NOMO-1 treated with dmso at 0.1 percent for 144 hours (cell line): Measurements from ENCODE around the gene KLHL13.
"Not testable (repeated sequence)": the region's sequence is repeated elsewhere in the genome, so short reads cannot be mapped to it uniquely, and the experiment has no call there.

ENCODE experiments used
- DNase-seq: peaks from one replicate; lab custom pipeline; 2025; ENCODE audit not compliant: unreplicated experiment; lab: John Stamatoyannopoulos, UW

Gene KLHL13

DNA sequence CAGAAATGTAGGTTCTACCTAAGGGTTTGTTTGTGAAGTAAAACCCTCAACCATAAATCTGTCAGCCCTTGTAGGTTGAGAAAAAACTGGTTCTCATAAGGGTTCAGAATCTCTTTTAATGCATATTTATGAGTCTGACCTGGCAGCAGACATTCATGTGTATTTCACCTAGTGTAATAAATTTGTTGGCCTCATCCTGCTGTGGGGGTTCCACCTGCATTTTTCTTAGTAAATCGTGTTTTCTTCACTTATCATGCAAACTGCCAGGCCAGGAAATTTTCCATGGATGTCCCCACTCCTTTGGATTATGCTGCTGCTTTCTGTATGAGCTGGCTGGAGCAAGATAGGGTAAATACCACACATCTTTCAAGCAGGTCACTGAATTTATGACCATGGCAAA is 42.4 kb downstream of the KLHL13 start:
- DNase-seq, result no peak

DNA sequence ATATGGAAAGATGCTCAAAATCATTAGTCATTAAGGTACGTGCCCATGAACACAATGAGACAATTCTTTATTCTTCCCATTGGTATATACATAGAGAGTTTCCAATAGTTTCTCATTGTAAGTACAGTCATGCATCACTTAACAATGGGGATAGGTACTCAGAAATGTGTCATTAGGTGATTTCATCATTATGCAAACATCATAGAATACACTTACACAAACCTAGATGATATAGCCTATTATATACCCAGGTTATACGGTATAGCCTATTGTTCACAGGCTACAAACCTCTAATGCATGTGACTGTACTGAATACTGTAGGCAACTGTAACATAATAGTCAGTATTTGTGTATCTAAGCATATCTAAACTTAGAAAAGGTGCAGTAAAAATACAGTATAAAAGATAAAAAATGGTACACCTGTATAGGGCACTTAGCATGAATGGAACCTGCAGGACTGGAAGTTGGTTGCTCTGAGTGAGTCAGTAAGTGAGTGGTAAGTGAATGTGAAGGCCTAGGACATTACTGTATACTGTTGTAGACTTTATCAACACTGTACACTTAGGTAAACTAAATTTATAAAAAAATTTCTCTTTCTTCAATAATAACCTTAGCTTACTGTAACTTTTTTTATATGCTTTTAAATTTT is 49.6 kb downstream of the KLHL13 start:
- no peak for DNase-seq

DNA sequence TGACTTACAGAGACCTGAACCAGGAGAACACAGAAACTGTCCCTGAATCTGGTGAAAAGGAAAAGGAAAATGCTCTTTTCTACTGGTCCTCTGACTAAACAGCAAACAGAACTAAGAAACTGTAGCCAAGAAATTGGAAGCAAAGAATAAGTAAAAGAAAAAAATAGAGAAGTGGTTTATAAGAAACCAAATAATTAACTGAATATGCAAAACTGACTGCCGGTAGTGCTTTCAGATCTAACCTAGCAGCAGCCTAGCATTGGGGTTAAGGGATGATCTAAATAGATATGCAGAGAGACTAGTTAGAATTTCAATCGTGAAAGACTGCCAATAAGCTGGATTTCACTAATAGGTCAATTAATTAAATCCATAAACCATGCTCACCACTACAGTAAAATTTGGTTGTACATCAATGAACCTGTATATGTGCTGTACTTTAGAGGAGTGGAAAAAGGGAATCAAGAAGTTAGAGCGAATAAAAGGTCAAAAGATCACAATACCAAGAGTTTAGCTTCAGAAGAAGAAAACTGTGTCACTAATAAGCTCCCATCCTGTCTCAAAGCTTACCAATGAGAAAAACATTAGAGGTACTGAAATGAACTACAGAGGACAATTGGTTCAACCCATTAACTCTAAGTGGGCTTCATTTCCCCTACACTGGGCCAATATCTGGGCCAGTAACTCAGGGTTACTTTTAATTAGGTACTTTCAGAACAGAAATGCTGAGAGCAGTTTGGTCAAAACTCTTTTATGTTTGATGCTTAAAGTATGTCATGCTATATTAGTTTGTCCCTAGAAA is 53.6 kb downstream of the KLHL13 start:
- DNase-seq, result no peak

DNA sequence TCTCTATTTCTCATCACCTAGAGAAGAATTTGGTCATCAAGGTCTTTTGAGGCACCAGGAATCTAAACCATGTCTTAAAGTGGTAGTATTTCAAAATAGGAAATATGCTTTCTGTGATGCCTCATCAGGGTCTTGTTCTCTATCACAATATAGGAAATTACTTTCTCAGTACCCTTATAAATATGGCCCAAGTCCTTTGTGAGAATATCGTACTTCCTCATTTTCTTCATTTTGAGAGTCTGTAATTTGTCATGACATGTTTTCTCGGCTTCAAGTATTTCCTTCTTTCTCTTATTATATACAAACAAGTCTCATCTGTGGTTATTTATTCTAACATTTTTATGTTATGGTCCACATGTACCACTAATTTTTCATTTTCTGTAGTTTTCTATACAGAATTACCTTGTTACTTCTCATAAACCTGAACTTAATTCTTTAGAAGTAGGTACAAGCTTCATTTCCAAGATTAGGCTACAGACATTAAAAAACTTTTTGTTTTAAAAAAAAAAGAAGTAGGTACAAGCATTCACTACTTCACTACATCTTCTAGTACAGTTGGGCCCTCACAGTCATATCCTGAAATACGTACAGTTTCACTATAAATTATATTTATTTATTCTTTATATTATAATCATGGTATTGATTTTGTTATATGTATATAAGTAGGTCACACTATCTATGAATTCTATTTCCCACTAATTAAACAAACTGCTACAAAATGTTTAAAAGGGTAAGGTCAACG is 54.4 kb downstream of the KLHL13 start:
- no peak for DNase-seq

DNA sequence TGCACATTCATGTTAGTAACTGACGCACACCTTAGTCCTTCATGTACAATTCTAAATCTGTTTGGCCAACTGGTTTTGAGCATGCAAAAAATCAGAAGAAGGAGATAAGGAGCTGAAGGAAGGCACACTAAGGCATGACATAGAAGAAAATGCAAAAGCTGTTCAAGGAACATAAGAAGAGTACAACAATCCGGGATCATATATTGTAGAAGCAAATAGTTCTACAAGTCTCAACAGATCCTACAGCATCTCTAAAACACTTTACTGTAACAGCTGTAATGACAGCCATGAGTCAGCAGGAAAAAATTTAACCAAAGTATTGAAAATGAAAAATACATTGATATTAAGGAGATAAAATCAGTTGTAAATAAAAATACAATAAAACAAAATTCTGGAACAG is 57.7 kb downstream of the KLHL13 start:
- DNase-seq, result no peak

DNA sequence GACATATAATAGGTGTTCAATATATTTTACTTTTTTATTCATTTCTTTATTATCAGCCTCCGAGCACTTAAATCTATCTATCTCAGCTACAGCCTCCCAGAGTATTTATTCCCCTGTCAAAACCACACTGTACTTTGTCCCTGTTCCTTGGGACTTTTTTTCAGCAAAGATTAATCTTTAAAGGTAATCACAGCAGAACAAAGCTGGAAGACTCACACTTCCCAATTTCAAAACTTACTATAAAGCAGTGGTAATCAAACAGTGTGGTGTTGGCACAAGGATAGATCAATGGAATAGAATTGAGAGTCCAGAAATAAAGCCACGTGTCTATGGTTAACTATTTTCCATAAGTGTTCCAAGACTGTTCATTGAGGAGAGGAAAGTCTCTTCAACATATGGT is 59.7 kb downstream of the KLHL13 start:
- DNase-seq, result no peak

DNA sequence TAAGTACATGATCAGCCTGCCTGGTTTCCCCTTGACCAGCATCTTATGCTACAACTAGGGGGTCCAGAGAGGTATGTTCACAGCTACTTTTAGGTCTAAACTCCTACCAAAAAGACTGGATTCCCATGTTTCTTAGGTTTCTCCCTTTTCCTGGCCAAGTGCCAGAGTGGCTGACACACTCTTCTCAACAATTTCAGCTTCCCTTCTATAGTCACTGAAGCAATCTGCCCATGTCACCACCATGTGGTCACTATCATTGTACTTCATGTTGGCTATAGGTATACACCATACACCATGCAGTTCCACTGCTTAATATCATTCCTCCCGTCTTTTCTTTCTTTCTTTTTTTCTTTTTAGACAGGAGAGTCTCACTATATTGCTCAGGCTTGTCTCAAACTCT is 66.9 kb downstream of the KLHL13 start:
- DNase-seq, result no peak

DNA sequence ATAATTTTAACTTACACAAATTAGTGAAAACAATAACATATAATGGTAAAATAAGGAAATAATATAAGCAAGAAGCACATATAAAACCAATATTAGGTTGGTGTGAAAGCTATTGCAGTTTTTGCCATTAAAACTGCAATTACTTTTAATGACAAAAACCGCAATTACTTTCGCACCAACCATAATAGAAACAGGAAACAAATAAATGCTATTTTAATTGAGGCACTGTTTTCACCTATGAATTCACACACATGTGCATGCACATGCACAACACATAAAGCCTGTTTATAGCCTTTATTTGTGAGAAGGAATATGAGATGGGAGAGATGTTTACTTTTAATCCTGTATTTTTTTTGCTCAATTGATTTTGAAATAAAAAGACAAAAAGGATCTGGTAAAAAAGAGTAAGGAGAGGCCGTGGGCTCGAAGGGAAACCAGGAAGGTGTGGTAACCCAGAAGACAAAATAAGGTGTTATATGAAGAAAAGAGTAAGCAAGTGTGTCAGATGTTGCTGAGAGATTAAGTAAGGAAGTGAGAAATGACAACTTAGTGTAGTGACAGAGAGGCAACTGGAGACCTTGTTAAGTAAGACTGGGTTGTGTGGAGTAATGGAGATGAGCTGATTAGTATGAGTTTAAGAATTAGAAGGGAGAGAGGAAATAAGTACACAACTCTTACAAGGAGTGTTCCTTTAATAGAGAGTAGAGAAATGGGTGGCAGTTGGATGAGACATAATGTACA is 69.0 kb downstream of the KLHL13 start:
- no peak for DNase-seq

DNA sequence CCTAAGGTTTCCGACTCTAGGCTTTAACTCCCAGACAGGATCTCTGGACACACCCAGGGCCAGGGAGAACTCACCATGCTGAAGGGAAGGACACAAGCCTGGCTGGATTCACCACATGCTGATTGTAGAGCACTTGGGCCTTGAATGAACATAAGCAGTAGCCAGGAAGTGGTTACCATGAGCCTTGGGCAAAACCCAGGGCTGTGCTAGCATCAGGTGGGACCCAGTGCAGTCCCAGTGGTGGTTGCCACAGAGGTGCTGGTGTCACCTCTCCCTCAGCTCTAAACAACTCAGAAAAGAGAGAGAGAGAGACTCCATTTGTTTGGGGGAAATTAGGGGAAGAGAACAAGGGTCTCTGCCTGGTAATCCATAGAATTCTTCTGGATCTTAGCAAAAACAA is 77.0 kb downstream of the KLHL13 start:
- DNase-seq, result no peak

DNA sequence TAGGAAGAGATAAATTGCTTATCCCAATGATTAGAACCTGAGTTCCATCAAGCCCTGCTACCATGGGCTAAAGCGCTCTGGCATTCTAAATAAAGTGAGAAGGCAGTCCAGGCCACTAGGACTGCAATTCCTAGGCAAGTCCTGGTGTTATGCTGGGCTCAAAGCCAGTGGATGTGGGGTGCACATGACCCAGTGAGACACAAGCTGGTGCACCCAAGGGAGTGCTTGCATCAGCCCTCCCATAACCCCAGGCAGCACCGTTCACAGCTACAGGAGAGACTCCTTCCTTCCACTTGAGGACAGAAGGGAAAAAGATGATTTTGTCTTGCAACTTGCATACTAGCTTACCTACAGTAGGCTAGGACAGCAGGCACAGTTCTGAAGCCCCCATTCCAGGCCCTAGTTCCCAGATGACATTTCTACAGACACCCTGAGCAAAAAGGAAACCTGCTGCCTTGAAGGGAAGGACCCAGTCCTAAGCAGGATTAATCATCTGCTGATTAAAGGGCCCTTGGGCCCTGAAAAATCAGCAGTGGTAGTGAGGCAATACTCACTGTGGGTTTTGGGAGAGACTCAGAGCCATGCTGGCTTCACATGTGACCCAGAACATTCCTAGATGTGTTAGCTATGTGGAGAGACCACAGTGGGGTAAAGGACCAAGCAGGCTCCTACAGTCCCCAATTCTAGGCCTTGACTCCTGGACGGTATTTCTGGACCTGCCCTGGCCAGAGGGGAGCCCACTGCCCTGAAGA is 77.8 kb downstream of the KLHL13 start:
- DNase-seq, result no peak

DNA sequence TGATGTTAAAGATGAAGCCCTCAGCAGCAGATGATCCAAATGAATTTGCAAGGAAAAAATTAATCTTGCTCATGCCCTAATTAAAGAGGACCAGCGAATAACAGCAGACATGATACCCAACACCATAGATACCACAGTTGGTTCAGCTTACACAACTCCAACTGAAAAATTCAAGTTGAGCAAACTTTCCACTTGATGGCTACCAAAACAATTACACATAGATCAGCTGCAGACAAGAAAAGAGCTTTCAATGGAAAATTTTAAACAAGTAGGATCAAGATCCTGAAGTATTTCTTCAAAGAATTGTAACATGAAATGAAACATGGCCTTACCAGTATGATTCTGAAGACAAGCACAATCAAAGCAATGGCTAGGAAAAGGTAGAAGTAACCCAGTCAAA is 90.0 kb downstream of the KLHL13 start:
- no peak for DNase-seq

DNA sequence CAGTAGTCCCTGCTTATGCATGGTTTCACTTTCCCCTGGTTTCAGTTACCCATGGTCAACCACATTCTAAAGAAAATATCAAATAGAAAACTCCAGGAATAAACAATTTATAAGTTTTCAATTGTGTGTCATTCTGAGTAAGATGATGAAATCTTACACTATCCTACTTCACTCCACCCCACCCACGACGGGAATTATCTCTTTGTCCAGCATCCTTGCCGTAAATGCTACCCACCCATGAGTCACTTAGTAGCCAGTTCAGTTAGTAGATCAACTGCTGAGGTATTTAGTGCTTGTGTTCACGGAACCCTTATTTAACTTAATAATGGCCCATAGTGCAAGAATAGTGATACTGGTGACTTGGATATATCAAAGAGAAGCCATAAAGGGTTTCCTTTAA is 91.4 kb downstream of the KLHL13 start:
- DNase-seq, result no peak

DNA sequence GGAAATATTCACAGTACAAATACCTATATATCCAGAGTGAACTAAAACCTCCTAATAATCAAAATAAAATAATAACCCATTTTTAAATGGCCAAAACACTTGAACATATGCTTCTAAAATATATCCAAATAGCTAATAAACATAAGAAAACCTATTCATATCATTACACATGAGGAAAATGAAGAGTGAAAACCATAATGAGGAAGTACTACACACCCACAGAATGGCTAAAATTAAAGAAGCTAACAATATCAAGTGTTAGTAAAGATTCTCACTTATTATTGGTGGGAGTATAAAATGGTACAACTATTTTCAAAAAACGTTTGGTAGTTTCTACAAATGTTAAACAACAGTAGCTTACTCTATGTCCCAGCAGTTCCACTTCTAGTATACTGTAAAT is 92.1 kb downstream of the KLHL13 start:
- no peak for DNase-seq

DNA sequence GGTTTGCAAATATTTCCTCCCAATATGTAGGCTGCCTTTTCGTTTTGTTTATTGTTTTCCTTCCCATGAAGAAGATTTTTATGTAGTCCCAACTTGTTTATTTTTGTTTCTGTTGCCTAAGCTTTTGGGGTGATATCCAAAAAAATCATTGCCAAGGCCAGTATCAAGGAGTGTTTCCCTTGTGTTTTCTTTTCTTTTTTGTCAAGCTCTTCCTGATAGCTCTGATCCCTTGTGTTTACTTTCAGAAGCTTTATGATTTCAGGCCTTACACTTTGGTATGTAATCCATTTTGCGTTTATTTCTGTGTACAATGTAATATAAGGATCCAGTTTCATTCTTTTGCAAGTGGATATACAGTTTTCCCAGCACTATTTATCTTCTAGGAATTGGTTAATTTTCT is 93.9 kb downstream of the KLHL13 start:
- DNase-seq, result no peak

DNA sequence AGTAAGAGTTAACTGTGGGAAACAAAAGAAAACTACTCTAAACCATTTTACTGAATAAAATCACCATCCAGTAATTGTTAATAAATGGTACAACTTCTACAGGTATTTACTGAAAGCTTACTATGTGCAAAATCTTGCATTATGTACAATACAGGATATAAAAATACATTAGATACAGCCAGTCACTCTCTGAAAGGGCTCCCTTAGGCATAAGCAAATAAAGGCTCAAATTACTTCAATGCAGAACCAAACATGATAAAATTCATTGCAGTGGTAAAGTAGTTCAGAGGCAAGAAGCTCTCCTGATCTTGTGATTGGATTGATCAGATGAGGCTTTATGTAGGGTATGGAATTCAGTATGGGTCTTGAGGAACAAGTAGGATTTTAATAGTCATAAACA is 100.2 kb downstream of the KLHL13 start:
- DNase-seq, result no peak

DNA sequence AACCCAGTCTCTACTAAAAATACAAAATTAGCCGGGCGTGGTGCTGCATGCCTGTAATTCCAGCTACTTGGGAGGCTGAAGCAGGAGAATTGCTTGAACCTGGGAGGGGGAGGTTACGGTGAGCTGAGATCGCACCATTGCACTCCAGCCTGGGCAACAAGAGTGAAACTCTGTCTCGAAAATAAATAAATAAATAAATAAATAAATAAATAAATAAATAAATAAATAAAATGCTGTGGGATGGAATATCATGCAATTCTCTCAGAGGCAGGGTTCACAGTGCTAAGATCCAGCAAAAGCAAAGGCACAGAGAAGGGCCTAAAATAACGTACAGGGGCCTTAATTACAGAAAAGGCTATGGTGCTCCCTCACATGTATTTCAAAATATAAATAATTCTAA is 114.2 kb downstream of the KLHL13 start:
- DNase-seq, result not testable (repeated sequence)

DNA sequence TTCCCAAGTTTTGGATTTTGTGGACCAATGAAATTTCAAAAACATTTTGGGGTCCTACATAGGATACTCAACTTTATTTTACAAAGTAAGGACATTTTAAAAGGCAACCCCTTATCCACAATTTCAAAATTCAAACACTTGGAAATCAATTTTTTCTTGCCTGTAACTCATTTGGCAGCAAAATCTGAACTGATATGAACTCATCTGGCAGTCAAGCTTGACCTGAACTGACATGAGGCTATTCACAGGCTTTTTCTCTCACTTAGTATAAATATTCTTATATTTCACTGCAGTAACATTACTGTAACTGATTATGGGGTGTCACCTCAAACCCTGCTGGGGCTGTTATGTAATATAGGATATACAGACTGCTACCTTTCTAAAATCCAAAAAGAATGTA is 116.1 kb downstream of the KLHL13 start:
- no peak for DNase-seq

DNA sequence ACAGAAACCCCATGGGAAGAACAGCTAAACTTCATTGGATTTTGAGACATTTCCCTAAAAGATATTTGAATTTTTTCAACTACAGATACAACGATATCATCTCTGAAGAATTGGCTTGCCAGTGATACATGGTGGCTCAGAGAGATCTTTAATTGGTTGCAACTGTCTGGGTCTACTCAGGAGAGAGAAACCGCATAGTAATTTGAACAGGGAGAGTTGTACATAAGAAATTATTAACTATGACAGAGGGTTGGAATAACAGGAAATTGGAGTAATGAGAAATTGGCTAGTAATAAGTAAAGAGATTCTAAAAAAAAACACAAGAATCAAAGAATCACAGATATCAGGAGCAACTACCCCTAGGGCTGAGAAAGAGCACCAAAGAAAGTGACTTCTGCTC is 118.4 kb downstream of the KLHL13 start:
- no peak for DNase-seq

DNA sequence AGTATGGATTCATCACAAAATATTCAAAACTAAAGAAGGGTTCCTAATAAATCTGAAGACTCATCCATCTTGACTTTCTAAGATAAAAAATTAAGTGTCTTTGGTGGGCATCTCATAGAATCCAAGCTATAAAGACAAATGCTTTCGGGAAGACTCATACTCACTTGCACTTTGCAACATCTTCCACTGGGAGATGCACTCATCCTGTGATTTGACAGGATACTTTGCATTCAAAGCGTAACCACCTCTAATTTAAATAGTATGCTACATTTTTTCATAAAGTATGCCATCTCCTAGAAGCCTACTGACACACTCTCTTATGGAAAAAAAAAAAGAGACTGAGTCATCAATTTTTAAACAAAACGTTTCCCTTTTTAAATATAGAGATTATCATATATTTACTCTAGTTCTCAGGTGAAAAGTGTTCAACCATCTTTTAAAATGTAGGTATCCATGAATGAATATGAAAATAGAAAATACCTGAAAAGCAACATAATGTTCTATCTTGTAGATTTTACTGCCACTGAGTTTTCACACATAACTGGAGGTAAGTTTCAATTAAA is 119.6 kb downstream of the KLHL13 start:
- no peak for DNase-seq

DNA sequence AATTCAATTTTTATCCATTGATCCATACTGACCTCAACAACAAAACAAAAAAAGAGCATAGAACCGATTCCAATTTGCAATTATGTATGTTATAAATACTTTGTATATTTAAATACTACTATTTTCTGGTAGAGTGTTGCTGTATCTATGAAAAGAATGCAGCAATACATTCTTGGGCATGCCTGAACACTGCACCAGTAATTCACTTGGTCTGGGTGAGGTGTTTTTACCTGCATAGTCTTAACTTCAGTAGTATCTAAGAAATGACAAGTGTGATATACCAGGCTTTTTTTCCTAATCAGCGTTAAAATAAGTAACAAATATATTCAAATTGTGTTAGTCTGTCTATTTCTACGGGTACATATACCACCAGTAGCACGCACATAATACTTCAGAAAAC is 120.2 kb downstream of the KLHL13 start:
- DNase-seq, result no peak
